Fibroblast of skin of right biceps (primary cell): ENCODE data around the gene CASP6.

Source experiments
- DNase-seq: peaks from one replicate; pipeline ENCODE4 v3.0.0-alpha.2; 2013

CASP6 gene

GRCh38 chr4:109702950-109703663 lies at the start of gene CASP6:
Gene CASP6 (minus strand): TSS chr4:109703445. CDS start chr4:109703395, 50 bp downstream.
- peak; percentile 70 for DNase-seq

- no peak for DNase-seq
These were observed 49.3 kb upstream of the CASP6 start for GRCh38 chr4:109752525-109752924.

GRCh38 chr4:109751852-109752251 lies 48.6 kb upstream of the CASP6 start:
- no peak for DNase-seq

GRCh38 chr4:109750652-109751244 lies 47.5 kb upstream of the CASP6 start:
- no peak for DNase-seq

GRCh38 chr4:109749388-109750082 lies 46.3 kb upstream of the CASP6 start:
- DNase-seq = no peak

GRCh38 chr4:109748114-109748513 lies 44.9 kb upstream of the CASP6 start:
- DNase-seq = no peak

- DNase-seq = no peak
These were observed 43.5 kb upstream of the CASP6 start for GRCh38 chr4:109746728-109747127.

GRCh38 chr4:109745830-109746229 lies 42.6 kb upstream of the CASP6 start:
- DNase-seq = no peak

GRCh38 chr4:109739547-109739946 lies 36.3 kb upstream of the CASP6 start:
- DNase-seq = no peak

GRCh38 chr4:109738104-109738872 lies 35.0 kb upstream of the CASP6 start:
- no peak for DNase-seq

- DNase-seq = peak; percentile 14
These were observed 32.5 kb upstream of the CASP6 start for GRCh38 chr4:109735566-109736365.

- no peak for DNase-seq
These were observed 30.5 kb upstream of the CASP6 start for GRCh38 chr4:109733728-109734127.

GRCh38 chr4:109730619-109731545 lies 27.6 kb upstream of the CASP6 start:
- DNase-seq = peak; percentile 2

- peak; percentile 60 for DNase-seq
These were observed 26.7 kb upstream of the CASP6 start, which contains the start of gene PLA2G12A for GRCh38 chr4:109729718-109730618. Gene PLA2G12A (minus strand): TSS chr4:109730070. CDS start chr4:109729809, 261 bp downstream.

GRCh38 chr4:109729117-109729717 lies 26.0 kb upstream of the CASP6 start:
- peak; percentile 4 for DNase-seq

GRCh38 chr4:109728385-109728784 lies 25.1 kb upstream of the CASP6 start:
- DNase-seq = no peak

GRCh38 chr4:109723110-109723509 lies 19.9 kb upstream of the CASP6 start:
- no peak for DNase-seq

GRCh38 chr4:109722357-109722756 lies 19.1 kb upstream of the CASP6 start:
- no peak for DNase-seq

GRCh38 chr4:109721033-109721432 lies 17.8 kb upstream of the CASP6 start:
- peak; percentile 53 for DNase-seq

GRCh38 chr4:109719604-109720003 lies 16.4 kb upstream of the CASP6 start:
- no peak for DNase-seq
